ENCODE results near the gene GPR62.

The GPR62 gene

DNA sequence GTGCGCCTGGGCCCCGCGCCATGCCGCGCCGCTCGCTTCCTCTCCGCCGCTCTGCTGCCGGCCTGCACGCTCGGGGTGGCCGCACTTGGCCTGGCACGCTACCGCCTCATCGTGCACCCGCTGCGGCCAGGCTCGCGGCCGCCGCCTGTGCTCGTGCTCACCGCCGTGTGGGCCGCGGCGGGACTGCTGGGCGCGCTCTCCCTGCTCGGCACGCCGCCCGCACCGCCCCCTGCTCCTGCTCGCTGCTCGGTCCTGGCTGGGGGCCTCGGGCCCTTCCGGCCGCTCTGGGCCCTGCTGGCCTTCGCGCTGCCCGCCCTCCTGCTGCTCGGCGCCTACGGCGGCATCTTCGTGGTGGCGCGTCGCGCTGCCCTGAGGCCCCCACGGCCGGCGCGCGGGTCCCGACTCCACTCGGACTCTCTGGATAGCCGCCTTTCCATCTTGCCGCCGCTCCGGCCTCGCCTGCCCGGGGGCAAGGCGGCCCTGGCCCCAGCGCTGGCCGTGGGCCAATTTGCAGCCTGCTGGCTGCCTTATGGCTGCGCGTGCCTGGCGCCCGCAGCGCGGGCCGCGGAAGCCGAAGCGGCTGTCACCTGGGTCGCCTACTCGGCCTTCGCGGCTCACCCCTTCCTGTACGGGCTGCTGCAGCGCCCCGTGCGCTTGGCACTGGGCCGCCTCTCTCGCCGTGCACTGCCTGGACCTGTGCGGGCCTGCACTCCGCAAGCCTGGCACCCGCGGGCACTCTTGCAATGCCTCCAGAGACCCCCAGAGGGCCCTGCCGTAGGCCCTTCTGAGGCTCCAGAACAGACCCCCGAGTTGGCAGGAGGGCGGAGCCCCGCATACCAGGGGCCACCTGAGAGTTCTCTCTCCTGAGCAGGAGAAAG is 951 bp downstream of the GPR62 start:
- DNase-seq: no peak

DNA sequence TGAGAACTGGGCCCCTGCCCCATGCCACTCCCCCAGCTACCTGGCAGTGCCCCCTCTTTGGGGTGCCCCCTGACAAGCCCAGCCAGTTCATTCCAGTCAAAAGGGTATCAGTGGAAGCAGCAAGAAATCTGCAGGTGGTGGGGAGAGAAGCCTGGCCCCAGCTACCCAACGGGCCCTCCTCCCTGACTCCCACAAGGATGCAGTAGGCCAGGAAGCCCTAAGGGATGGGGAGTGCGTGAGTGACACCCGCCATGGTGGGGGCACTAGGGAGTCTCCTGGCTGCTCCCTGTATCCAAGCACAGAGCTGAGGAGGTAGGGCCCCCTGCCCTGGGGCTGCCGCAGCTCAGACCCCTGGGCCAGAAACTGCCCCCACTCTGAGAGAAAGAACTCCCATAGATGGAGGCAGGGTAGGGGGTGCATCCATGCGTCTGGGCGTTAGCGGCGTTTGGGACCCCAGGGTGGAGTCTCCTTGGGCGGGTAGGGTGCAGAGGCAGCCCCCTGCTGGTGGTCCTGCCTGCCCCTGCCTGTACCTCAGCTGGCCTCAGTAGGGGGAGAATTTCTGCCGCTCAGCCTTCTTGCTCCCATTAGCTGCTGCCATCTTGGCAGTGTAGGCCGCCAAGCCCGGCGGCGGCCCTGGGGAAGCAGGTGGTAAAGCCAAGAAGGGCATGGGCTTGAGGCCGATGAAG is 2.5 kb downstream of the GPR62 start:
- no peak for DNase-seq

DNA sequence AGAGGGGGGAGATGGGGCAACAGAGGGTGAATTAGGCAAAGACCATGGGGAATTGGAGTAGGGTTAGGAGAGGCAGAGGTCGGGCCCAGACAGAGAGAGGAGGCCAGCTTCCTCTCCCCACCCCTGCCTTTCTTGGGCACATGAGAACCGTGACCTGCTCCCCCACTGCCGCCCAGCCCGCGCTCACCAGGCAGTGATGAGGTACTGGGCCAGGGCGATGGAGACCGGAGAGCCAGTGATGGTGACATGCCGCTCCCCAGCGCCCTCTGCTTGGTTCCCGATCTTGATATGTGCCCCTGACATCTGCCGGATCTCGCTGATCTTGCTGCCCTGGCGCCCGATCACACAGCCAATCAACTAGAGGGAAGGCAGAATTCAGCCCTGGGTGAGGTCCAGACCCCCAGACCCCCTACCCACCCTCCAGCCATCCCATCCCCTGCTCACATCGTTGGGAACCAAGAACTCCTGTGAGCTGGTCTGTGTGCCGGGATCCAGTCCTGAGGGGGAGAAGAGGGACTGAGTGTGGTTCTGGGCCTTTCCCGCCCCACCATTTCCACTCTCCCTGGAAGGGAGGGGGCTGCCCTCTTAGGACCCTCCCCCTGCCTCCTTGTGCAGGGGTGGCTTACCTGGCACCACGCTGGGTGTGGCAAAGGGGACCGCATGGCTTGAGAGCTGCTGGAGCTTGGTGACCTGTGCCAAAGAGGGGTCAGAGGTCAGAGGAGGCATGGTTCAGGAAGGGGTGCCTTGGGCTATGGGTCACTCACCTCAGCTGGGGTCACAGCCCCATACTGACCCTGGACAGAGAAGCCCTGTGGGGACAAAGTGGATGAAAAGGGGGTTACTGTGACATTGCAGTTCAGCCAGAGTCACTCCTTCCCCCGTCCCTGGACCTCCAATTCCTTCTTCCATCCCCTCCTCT is 3.7 kb downstream of the GPR62 start:
- no peak for DNase-seq

DNA sequence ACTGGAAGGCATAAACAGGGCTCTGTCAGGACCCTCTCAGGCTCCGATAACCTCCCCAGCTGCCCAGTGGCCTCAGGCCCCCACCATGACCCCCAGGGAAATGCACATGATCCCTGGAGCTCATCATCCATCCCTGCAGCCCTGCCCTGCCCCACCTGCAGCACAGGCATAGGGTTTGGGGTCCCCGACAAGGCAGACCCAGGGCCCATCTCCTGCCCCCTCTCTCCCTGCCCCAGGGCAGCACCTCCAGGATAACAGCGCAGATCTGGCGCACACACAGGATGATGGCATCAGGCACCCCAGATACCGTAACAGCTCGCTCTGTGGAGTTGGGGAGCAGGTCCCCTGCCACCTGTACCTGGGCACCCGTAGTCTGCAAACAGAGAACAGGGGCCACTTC is 4.5 kb downstream of the GPR62 start:
- DNase-seq: no peak

DNA sequence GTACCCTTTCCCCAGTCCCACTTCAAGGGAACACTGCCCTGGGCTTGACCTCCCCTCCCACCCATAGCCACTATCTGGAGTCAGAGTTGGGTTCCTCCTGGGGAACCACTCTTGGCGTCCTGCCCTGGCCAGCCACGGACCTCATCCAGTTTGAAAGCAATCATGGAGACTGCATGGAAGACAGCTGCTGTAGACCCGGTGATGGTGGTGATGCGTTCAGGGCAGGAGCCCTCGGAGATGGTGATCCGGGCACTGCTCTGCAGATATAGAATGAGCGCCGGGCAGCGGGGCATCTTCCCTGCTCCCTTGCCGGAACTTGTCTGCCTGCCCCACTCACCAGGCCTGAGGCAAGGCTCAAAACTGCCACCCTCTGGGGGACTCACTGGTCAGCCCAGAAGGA is 5.2 kb downstream of the GPR62 start:
- no peak for DNase-seq

DNA sequence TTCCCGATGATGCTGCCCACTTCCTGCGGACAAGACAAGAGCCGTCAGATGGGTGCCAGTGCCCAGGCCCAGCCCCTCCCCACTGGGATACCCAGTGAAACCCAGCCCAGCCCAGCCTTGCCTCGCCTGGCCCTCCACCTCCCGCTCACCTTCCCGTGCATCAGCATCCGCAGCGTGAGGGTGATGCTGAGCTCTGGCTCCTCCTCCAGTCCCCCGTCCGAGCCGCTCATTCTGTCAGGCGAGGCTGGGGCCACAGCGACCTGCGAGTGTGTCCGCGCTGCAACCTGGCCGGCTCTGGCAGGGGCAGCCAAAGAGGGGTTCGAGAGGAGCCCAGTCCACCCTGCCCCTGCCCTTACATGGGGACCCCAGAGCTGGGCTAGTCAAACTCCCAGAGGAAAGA is 5.8 kb downstream of the GPR62 start:
- no peak for DNase-seq

DNA sequence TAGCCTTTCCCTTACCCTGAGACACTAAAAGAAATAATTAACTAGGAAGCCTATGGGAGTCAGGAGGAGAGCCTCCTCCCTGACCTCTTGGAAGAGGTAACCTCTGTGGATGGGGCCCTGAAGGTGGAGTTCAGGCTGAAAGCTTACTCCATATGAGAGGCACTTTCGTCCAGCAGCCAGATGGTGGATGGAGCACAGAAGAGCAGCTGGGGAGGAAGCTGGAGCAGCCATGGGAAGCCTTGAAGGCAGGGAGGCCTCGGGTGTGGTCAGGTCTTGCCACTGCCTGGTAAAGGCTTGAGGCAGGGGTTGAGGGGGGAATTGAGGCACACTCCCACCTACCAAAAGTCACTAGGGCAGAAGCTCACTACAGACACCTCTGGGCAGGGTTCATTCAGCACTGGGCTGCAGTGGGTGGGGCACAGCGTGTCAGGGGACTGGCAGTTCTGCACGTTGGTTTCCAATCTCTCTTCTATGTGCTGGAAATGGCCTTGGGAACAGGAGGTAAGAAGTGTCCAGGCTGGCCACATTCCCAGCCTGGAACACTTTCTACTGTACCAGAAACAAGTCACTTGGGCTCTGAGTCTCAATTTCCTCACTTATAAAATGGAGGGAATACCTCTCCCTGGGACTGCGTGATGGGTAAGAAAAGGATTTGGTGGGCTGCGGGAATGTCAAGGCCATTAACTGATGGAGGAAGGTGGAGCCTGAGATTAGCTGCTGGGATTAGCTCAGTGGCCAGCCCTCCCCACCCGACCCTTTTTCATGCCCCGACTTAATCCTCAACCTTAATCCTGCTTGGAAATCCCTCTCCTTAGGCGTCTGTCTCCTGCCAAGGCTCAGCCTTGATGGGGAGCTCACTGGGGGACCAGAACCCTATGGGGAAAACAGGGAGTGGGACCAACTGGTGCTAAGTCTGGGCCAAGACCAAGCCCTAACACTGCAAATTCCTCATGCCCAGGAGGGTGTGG is 6.7 kb downstream of the GPR62 start:
- DNase-seq: no peak

DNA sequence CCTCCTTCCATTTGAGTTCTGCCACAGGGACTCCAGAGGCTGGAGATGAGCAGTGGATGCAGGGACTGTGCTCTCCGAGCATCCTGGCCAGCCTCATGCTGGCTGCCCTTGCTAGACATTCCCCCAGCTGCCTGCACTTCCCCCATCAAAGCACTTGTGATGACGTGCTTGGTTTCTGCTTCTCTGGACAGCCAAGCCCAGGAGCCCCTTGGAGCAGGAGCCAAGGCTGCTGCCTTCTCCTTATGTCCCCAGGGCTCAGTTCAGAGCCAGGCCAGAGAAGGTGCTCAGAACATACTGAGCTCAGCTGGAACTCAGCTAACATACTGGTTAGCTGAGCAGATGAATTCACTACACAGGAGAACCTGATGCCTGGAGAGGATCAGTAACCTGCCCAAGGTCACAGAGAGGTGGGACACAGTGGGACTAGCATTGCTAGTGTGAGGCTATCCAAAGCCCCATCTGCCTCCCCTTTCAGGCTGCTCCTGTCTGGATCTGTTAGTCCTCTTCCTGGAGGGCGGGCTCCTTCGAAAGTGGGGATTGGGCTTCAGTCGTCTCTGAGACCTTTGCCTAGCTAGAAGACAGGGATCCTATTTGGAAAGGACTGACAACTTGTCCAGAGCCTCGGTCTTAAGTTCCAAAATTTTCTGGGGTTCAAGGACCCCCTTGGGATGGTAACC is 7.8 kb downstream of the GPR62 start:
- DNase-seq: no peak

DNA sequence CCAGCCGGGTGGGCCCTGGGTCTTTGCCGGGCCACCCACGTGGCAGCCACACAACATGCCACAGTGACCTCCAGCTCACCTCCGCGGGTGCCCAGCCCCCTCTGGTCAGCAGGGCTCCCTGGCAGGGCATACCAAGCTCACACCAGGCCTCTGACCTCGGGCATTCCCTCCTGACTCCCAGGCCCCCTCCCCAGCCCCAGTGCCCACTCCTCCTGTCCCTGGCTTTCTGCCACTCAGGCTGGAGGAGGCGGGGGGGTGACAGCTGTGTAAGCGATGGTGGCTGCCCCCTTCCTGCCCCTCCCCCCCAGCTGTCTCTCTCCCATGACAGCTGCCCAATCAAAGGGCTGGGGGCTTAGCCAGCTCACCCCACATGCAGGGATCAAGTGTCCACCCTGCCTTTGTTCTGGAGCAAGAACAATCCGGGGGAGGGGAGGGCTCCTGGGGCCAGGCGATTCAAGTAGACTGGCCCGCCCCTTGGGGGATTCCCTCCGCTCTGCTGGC is 8.8 kb downstream of the GPR62 start:
- DNase-seq: no peak

DNA sequence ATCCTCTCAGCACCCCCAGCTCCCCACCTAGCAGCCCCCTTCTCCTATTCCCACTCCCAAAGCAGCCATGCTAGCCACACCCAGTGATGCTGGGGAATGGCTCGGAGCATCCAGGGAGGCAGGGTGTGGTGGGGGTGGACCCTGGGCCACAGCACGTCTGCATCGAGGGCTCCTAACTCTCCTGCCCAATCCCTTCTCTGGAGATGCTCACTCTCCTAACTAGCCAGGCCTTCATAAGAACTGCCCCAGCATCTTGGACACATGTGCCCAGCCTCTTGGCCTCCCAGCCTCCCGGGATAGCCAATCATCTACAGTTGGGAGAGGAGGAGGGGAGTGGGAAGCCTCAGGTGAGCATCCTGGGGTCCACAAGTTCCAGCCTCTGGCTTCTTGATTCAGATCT is 9.3 kb downstream of the GPR62 start:
- DNase-seq: no peak

DNA sequence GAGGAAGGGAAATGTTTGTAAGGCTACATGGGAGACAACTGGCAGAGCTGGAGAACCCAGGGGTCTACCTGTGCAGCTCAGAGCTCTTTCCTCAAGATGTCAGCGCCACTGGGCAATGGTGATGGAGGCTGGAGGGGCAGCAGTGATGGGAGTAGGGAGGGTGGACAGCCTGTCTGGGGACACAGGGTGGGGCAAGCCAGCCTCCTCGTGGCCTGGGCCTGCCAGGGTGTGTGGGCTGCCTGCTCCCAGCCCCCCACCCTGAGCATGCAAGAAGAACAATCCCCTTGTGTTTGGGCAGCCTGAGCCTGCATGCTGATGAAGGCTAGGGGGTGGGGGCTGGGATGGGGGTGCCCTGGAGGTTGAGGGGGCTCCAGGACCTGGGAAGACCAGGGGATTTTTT is 10.8 kb downstream of the GPR62 start:
- DNase-seq: no peak

DNA sequence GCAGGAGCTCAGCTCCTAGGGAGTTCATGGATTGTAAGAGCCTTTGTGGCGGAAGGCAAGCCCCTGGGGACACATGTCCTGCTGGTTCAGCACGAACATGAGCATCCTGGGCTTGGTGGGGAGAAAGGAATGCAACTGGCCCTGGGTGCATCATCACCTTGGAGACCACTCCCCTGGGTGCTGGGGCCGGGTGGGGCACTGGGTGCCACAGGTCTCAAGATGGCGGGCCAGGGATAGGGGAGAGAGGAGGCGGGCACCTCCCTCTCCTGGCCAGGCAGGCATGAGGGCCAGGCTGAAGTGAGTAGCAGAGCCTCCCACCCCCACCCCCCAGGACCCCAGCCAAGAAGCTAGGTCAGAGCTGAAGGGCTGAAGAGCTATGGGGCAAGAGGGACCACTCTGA is 11.3 kb downstream of the GPR62 start:
- DNase-seq: no peak

DNA sequence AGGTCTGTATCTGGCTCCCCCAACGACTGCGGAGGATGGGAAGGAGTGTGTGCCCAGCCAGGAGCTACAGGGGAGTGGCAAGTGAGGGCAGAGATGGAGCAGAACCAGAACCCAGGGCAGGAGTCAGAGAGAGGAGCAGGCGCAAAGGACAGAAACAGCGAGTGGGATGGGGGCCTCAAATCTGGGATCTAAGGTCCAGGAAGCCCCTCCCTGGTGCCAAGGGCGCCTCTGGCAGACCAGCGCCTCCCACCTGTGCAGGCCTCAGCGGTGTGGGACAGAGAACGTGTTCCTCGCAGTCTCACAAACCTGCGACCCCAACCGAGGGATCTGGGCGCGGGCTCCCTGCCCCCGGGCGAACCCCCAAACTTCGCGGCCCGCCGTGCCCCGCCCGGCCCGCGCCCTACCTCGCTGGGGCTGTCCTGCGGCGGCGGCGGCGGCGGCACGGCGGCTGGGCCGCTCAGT is 11.8 kb downstream of the GPR62 start:
- no peak for DNase-seq

DNA sequence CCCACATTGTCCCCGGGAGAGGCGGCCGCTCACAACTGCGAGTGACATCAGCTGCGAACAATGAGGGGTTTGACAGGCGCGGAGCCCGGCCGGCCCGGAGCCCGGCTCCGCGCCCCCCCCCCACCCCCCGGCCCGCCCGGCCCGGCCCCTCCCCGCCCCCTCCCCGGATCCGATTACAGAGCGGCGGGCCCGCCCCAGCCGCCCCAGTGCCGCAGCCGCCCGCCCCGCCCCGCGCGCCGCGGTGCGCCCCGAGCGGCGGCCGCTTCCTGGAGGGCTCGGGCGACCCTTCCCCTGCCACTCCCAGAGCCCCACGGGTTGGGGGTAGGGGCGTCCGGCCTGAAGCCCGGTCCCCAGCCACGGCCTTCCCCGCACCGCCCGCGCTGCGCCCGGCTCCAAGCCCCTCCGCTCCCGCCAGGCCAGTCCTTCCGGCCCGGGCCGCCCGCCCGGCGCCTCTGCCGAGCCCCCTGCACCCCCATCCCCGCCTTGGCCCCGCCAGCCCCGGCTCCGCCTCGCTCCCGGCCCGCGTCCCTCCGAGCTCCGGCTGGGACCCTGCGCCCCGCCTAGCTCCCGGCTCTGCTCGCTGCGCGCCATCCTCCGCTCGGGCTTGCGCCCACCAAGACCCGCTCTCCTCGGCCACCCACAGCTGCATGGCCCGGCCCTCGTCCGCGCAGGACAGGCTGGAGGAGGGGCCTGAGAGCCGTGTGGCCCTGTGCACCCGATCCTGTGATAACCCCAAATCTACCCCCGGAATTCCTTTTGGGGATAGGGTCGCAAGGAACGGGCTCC is 12.4 kb downstream of the GPR62 start, which contains the start of gene PCBP4:
Gene PCBP4 (minus strand): TSS at position 71 of the 786 bp plus-strand sequence. CDS start 6,214 bp downstream, outside the sequence.
- DNase-seq: no peak

DNA sequence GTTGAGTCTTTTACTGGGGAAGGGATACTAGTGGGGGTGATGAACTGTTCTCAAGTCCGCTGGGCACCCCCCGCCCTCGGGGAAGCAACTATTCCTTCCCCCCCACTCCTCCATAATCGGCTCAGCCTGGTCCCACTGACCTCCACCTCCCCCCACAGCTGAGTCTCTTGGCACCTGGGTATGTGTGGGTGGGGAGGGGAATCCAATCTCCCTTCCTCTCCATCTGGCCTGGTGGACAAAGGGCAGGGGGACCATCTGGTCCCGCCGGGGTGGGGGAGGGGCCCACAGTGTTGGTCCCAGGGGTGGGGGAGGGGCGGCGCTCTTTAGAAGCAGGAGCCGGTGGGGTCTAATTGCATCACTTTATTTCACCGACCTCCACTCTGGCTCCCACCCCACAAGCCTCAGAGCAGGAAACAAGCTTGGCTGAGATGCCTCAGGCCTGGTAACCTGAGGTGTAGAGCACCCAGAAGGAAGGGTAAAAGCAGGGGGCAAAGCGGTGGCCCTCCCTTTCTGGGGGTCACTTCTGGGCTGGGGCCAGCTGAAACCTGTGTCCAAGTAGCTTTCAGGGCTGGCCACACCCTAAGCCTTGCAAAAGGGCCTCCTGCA is 13.1 kb downstream of the GPR62 start:
- DNase-seq: no peak

DNA sequence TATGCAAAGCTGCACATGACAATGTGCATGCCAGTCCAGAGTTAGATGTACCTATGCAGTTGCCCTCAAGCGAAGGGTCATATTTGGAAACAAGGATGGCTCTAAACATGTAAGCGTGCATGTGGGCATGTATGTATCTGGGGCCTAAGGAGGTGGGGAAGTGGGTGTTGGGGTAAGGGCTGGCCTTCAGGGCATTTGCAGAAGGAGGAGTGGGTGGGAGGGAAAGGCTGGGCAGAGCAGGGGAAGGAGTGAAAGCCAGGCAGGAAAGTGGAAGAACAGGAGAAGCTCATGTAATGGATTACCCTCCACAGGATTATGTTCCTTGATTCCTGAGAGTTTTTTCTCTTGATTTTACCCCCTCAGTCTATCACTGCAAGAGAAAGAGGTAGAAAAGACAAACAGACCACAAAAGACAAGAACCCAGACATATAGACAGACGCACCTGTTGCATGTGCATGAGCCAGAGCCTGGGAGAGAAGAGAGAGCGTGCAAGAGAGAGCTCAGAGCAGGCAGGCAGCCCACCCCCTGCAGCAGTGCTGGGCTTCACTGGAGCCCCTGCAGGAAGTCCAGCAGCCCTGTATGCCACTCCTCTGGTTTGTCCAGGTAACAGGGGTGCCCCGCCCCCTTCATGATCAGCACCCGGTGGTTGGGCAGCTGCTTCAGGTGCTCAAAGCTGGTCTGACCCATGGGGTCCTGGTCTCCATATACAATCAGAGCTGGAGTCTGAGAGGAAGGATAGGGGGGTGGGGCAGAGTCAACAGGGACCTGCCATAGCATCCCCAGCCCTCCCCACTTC is 13.9 kb downstream of the GPR62 start:
- DNase-seq: no peak

DNA sequence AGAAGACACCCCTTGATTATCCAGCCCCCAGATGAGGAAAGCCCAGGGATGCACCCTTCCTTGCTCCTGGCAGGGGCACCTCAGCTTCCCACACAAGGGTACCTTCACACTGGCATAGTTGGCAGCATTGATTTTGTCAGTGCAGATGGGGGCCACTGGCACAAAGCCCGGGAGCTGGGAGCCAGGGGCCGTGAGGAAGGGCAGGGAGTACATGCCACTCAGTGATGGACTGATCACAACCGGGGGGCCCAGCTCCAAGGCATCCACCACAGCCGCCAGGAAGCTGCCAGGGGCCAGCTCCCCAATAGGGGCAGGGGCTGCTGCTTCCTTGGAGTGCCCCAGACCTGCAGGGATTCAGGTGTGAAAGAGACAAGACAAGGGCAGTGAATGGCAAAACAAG is 14.7 kb downstream of the GPR62 start:
- no peak for DNase-seq

DNA sequence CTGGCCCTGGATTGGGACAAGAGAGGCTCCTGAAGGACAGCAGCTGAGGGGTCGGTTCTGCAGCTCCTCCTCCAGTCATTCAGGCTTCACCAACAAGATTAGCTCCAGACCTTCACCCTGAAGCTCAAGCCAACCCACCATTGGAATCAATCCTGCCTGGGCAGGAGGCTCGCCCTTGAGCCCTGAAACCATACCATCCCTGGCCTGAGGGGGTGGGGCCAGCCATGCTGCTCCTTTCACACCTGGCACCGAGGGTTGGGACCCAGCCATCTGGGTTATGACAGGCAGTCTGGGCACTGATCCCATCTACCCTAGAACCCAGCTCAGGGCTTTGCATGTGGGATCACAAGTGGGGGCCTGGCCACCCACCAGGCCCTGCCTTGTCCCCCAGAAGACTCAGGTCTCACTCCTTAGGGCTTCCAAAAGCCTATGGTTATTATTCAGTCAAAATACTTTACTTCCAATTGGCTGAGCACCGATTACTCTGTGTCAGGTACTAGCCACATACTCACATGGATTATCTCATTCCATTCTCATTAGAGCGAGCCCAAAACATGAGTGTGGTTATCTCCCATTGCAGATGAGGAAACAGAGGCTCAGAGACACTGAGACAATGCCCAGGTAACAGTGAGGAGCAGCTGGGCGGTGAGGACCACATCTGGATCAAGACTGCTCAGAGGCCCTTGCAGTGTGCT is 15.6 kb downstream of the GPR62 start:
- DNase-seq: no peak
